Measurements from ENCODE around the gene KIFBP. TPM values are rescaled to one million over a fixed set of nuclear protein-coding genes. Genes with fewer than 3 reads are reported as not detected.

KIFBP gene
- total and polyA plus RNA-seq, 2 of the 13 experiments (the other 11 are each of a cell fraction or from before 2014, with no cell fraction given), result 13.0 to 21.9 TPM

GRCh38 chr10:68988530-68989316 lies at the start of gene KIFBP (continued):
- TF ChIP-seq ZNF20 (CRISPR knock-in tag; IDR thresholded peaks at IDR 0.05) (no peak), ZNF883 (CRISPR knock-in tag; IDR thresholded peaks at IDR 0.05; ENCODE audit: not compliant biosample characterization) (no peak), ISL2 (CRISPR knock-in tag; IDR thresholded peaks at IDR 0.05) (peak; percentile 63), CREB1 (IDR thresholded peaks at IDR 0.05) (peak; percentile 66; the same call in 1 of the 2 replicates), CREB1 (CRISPR knock-in tag; IDR thresholded peaks at IDR 0.05) (peak; percentile 86), ELF1 (CRISPR knock-in tag; IDR thresholded peaks at IDR 0.05) (peak; percentile 69; the same call in 1 of the 2 replicates), POLR2AphosphoS5 (IDR thresholded peaks at IDR 0.05; ENCODE audit: low read depth, low read length) (peak; percentile 83), ZSCAN5A (CRISPR knock-in tag; IDR thresholded peaks at IDR 0.05; ENCODE audit: borderline replicate concordance) (no peak; the same call in 1 of the 2 replicates), ZNF10 (CRISPR knock-in tag; IDR thresholded peaks at IDR 0.05; ENCODE audit: borderline replicate concordance, low read depth) (no peak), PRDM15 (CRISPR knock-in tag; IDR thresholded peaks at IDR 0.05) (no peak), BATF2 (CRISPR knock-in tag; IDR thresholded peaks at IDR 0.05) (no peak), MIER3 (CRISPR knock-in tag; IDR thresholded peaks at IDR 0.05; ENCODE audit: borderline replicate concordance) (no peak), ZNF691 (CRISPR knock-in tag; IDR thresholded peaks at IDR 0.05; ENCODE audit: borderline replicate concordance, low read depth) (no peak; the same call in 1 of the 2 replicates), ZNF552 (CRISPR knock-in tag; IDR thresholded peaks at IDR 0.05; ENCODE audit: borderline replicate concordance) (no peak), PAWR (CRISPR knock-in tag; IDR thresholded peaks at IDR 0.05; ENCODE audit: borderline replicate concordance) (no peak), ELF4 (CRISPR knock-in tag; IDR thresholded peaks at IDR 0.05; ENCODE audit: borderline replicate concordance) (no peak), STAT6 (CRISPR knock-in tag; IDR thresholded peaks at IDR 0.05; ENCODE audit: borderline replicate concordance) (peak; percentile 75; the same call in 1 of the 2 replicates)
